Lower leg skin (tissue), 3 donors: ENCODE data around the gene NOC4L.

Experiments
- CTCF ChIP-seq, 3 donors: fragments of 450-650 bp; IDR thresholded peaks; one replicate each; pipeline ENCODE4 v1.5.1; 2016; ENCODE audit warnings: antibody characterized with exemption in 3 of 3, mild to moderate bottlenecking in 3 of 3, moderate library complexity in 2 of 3
- POLR2A ChIP-seq, 2 donors: fragments of 450-650 bp; IDR thresholded peaks; one replicate each; pipeline ENCODE4 v1.6.1; 2016 to 2017; ENCODE audit warnings: antibody characterized with exemption in 2 of 2, mild to moderate bottlenecking in 1 of 2, moderate library complexity in 1 of 2

GRCh38 chr12:132200800-132201199 lies 56.5 kb downstream of the NOC4L start:
- no peak for TF ChIP-seq POLR2A (IDR thresholded peaks at IDR 0.05)
- no peak for TF ChIP-seq CTCF (IDR thresholded peaks at IDR 0.05)
